Neural cell (in vitro differentiated cells): ENCODE measurements around the gene SGIP1.

Experiments
- EP300 ChIP-seq: fragments of 450-650 bp; conservative IDR thresholded peaks from 2 replicates; pipeline ENCODE4 v1.6.1; 2014; ENCODE audit warnings: antibody characterized with exemption, mild to moderate bottlenecking, moderate library complexity; ENCODE audit not compliant: poor library complexity, severe bottlenecking
- EZH2 ChIP-seq: fragments of 200-600, 300-800 bp; shearing (Covaris generic), sonication (generic); IDR thresholded peaks from 2 replicates; pipeline ENCODE4 v1.6.1; 2014; ENCODE audit warnings: antibody characterized with exemption, low read length, borderline replicate concordance, mild to moderate bottlenecking; ENCODE audit not compliant: insufficient read depth, poor library complexity, severe bottlenecking
- MXI1 ChIP-seq: fragments of 450-650 bp; conservative IDR thresholded peaks from 2 replicates; pipeline ENCODE4 v1.6.1; 2014; ENCODE audit warnings: antibody characterized with exemption, mild to moderate bottlenecking; ENCODE audit not compliant: poor library complexity, severe bottlenecking
- POLR2AphosphoS5 ChIP-seq: IDR thresholded peaks from 2 replicates; pipeline ENCODE4 v1.6.1; 2012
- SMC3 ChIP-seq: fragments of 450-650 bp; conservative IDR thresholded peaks from 2 replicates; pipeline ENCODE4 v1.6.1; 2014; ENCODE audit warnings: antibody characterized with exemption, mild to moderate bottlenecking, moderate library complexity; ENCODE audit not compliant: poor library complexity
- TAF1 ChIP-seq: IDR thresholded peaks from 2 replicates; pipeline ENCODE4 v1.6.1; 2012; ENCODE audit warnings: low read depth
- TF ChIP-seq, protein P1 (sequence below): fragments of 450-650 bp; IDR thresholded peaks from 2 replicates; pipeline ENCODE4 v1.5.1; 2014; ENCODE audit warnings: antibody characterized with exemption, mild to moderate bottlenecking, moderate library complexity; ENCODE audit not compliant: poor library complexity, severe bottlenecking
- TF ChIP-seq, protein P2 (sequence below): IDR thresholded peaks from 2 replicates; pipeline ENCODE4 v1.6.1; 2012; ENCODE audit warnings: borderline replicate concordance

DNA sequence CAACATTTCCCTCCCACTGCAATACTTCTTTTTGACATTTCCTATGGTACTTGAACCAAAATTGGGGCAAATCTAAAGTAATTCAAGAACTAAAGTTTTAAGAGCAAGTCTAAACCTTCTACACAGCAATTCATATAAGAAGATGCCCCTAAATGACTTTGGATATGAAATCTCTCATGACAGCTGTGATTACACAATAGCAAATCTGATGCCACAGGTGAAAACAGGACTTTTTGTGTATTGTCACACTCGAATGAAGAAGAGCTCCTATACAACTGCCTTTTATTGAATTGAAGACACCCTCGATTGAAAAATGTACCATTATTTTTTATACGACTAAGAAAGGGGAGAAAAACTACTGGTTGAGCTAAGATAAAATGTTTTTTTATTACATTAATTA is 158.7 kb downstream of the SGIP1 start:
- TF ChIP-seq, protein P1, sequence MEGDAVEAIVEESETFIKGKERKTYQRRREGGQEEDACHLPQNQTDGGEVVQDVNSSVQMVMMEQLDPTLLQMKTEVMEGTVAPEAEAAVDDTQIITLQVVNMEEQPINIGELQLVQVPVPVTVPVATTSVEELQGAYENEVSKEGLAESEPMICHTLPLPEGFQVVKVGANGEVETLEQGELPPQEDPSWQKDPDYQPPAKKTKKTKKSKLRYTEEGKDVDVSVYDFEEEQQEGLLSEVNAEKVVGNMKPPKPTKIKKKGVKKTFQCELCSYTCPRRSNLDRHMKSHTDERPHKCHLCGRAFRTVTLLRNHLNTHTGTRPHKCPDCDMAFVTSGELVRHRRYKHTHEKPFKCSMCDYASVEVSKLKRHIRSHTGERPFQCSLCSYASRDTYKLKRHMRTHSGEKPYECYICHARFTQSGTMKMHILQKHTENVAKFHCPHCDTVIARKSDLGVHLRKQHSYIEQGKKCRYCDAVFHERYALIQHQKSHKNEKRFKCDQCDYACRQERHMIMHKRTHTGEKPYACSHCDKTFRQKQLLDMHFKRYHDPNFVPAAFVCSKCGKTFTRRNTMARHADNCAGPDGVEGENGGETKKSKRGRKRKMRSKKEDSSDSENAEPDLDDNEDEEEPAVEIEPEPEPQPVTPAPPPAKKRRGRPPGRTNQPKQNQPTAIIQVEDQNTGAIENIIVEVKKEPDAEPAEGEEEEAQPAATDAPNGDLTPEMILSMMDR: no peak
- no peak for TF ChIP-seq EP300
- TF ChIP-seq, protein P2, sequence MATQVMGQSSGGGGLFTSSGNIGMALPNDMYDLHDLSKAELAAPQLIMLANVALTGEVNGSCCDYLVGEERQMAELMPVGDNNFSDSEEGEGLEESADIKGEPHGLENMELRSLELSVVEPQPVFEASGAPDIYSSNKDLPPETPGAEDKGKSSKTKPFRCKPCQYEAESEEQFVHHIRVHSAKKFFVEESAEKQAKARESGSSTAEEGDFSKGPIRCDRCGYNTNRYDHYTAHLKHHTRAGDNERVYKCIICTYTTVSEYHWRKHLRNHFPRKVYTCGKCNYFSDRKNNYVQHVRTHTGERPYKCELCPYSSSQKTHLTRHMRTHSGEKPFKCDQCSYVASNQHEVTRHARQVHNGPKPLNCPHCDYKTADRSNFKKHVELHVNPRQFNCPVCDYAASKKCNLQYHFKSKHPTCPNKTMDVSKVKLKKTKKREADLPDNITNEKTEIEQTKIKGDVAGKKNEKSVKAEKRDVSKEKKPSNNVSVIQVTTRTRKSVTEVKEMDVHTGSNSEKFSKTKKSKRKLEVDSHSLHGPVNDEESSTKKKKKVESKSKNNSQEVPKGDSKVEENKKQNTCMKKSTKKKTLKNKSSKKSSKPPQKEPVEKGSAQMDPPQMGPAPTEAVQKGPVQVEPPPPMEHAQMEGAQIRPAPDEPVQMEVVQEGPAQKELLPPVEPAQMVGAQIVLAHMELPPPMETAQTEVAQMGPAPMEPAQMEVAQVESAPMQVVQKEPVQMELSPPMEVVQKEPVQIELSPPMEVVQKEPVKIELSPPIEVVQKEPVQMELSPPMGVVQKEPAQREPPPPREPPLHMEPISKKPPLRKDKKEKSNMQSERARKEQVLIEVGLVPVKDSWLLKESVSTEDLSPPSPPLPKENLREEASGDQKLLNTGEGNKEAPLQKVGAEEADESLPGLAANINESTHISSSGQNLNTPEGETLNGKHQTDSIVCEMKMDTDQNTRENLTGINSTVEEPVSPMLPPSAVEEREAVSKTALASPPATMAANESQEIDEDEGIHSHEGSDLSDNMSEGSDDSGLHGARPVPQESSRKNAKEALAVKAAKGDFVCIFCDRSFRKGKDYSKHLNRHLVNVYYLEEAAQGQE: no peak
- no peak for TF ChIP-seq POLR2AphosphoS5
- no peak for TF ChIP-seq TAF1
- no peak for TF ChIP-seq SMC3
- TF ChIP-seq EZH2: no peak
- no peak for TF ChIP-seq MXI1
